Dedifferentiated amniotic fluid mesenchymal stem cell (primary cell): ENCODE data around the gene ERO1B.

ENCODE experiments used
- DNase-seq: peaks from one replicate; pipeline ENCODE4 v3.0.0-alpha.2; 2016; ENCODE audit errors: extremely low spot score

ERO1B gene

DNA sequence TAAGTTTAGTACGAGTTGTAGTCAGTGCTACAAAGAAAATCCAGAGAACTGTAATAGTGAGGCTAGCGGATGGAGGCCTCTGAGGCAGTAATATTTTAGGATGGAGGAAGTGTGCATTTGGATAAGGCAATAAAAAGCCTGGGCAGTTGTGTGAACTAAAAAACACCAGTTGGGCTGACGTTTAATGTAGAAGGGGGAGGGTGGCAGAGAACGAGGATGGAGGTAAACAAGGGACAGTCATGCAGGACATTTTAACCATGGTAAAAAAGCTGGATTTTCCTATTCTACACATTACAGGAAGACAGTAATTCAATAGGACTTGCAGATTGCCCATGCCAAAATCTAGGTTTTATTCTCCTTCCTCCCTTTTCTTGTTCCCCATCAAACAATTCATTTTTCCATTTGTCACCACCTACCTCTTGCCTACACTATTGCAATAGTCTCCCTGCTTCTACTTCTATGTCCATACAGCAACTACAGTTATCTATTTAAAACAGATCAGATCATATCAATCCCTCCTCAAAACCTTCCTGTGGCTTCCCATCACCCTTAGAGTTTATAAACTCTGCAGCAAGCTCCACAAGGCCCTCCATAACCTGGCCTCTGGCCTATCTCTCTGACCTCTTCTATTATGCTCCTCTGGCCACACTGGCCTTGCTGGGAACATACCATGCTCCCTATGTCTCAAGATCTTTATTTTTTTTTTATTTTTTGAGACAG is 27.7 kb downstream of the ERO1B start:
- no peak for DNase-seq

GRCh38 chr1:236253119-236253518 is 28.6 kb downstream of the ERO1B start:
- DNase-seq: no peak

- no peak for DNase-seq
Observed at GRCh38 chr1:236251587-236251986, 30.2 kb downstream of the ERO1B start.

- no peak for DNase-seq
Observed at GRCh38 chr1:236247286-236247685, 34.5 kb downstream of the ERO1B start.

GRCh38 chr1:236242568-236242967 is 39.2 kb downstream of the ERO1B start:
- no peak for DNase-seq

- no peak for DNase-seq
Observed at GRCh38 chr1:236240675-236241074, 41.1 kb downstream of the ERO1B start.

DNA sequence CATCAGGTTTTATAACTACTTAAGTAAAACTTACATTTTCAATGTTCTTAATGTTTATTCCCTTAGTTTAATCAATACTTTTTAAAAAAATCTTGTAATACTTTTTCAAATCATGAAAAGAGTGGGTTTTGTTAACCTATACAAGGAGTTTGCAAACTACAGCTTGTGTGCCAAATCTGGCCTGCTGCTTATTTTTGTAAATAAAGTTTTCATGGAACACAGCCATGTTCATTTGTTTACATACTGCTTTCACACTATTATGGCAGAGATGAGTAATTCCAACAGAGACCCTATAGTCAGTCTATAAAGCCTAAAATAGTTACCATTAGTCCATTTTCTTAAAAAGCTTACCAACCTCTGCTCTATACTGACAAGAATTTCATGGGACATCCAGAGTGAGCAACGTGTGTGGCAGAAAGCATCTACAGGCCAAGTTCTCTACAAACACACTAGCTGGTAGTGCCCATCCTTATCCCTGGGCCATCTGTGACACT is 42.6 kb downstream of the ERO1B start:
- DNase-seq: no peak

GRCh38 chr1:236235116-236235515 is 46.6 kb downstream of the ERO1B start:
- no peak for DNase-seq

GRCh38 chr1:236228411-236228810 is 53.3 kb downstream of the ERO1B start:
- no peak for DNase-seq

GRCh38 chr1:236222632-236223031 is 59.1 kb downstream of the ERO1B start:
- no peak for DNase-seq

GRCh38 chr1:236220473-236220872 is 61.3 kb downstream of the ERO1B start:
- DNase-seq: no peak

DNA sequence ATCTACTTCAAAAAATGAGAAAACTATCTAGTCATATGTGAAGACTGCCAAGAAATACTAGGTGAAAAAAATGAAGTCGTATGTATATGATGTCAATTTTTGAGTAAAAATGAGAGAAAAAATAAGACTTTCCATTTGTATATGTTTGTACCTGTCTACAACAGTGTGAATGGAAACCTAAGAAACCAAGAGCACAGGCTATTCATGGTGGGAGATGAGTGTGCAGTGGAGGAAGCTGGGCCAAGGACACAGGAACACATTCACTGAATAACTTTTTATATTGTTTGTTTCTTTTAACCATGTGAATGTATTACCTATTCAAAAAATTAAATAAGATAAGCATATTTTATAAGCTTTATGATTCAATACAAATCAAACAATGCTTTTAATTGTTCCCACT is 67.0 kb downstream of the ERO1B start:
- DNase-seq: no peak

- DNase-seq: no peak
Observed at GRCh38 chr1:236213534-236213933, 68.2 kb downstream of the ERO1B start.

- no peak for DNase-seq
Observed at GRCh38 chr1:236211815-236212214, 69.9 kb downstream of the ERO1B start.

DNA sequence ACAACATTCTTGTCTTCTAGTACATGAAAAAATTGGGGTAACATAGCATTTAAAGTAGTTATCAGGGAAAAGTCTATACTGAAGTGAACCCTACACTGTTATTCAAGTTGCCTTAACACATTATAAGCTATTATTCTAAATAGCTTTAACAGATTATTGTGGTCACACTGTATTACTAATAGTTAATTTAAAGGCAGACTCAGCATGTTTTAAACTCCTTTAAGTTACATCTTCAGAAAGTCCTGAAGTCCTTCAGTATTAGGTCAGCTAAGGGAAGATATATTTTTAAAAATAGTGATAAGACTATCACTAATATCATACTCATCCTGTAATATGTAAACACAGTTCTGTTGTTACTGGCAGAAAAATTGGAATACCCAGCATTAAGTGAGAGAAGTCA is 72.0 kb downstream of the ERO1B start:
- no peak for DNase-seq

- no peak for DNase-seq
Observed at GRCh38 chr1:236209185-236209584, 72.6 kb downstream of the ERO1B start.

GRCh38 chr1:236207569-236207968 is 74.2 kb downstream of the ERO1B start:
- no peak for DNase-seq

DNA sequence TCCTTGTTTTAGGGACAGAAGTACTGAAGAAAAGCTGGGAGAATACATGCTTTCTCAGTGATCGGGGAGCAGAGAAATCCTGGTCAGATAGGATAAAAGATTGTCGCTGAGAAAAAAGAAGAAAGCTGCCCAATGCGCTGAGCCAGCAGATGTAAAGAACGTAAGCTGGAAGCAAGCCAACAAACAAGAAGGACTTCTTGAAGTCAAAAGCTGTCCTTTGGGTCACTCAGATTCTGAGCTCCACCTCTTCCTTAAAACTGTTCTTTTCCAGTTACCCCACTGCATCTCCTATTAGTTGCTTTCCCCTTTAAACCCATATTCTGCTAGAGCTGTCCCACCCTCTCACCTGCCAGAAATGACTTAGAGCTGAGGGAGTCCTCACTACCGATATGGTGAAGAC is 74.6 kb downstream of the ERO1B start:
- no peak for DNase-seq

- no peak for DNase-seq
Observed at GRCh38 chr1:236206548-236206947, 75.2 kb downstream of the ERO1B start.

- no peak for DNase-seq
Observed at GRCh38 chr1:236204656-236205055, 77.1 kb downstream of the ERO1B start.

DNA sequence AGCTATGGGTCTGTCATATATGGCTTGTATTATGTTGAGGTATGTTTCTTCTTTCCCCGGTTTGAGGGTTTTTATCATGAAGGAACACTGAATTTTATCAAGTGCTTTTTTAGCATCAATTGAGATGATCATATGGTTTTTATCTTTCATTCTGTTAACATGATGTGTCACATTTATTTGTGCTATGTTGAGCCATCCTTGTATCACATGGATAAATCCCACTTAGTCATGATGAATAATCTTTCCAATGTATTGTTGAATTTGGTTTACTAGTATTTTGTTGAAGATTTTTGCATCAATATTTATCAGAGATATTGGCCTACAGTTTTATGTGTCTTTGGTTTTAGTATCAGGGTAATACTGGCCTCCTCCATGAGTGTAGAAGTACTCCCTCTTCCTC is 77.7 kb downstream of the ERO1B start:
- DNase-seq: no peak

GRCh38 chr1:236201786-236202185 is 80.0 kb downstream of the ERO1B start:
- DNase-seq: no peak

DNA sequence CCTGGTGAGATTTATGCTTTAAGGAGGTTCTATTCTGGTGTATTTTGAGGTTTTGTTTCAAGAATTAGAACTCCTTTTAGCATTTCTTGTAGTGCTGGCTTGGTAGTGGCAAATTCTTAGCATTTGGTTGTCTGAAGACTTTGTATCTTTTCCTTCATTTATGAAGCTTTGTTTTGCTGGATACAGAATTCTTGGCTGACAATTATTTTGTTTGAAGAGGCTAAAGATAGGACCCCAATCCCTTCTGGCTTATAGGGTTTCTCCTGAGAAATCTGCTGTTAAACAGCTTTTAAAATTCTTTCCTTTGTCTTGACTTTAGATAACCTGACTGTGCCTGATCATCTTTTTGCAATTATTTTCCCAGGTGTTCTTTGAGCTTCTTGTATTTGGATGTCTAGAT is 80.8 kb downstream of the ERO1B start:
- DNase-seq: no peak

GRCh38 chr1:236193184-236193583 is 88.6 kb downstream of the ERO1B start:
- DNase-seq: no peak
